ENCODE data around the gene HSPB6.
"Not testable (repeated sequence)": the region's sequence is repeated elsewhere in the genome, so short reads cannot be mapped to it uniquely, and the experiment has no call there.

Gene HSPB6

GRCh38 chr19:35734273-35734672 is 22.6 kb downstream of the HSPB6 start:
- Mint-ChIP-seq H3K4me1 (peaks cover 51% of the 10 kb centered on the region), H3K4me3 (no peak overlapping the region), H3K9me3 (no peaks in the 10 kb centered on the region), H3K36me3 (peaks cover 100% of the 10 kb centered on the region), H3K27ac (peak overlapping the region; percentile 81)
- DNase-seq (ENCODE audit: low spot score in 2 of 2) (no peak), ATAC-seq (no peak)

GRCh38 chr19:35733180-35734125 is 23.4 kb downstream of the HSPB6 start:
- peak overlapping the region; percentile 81 for H3K27ac Mint-ChIP-seq

GRCh38 chr19:35732540-35733179 is 24.2 kb downstream of the HSPB6 start:
- Mint-ChIP-seq H3K4me1 (peaks cover 41% of the 10 kb centered on the region), H3K36me3 (peaks cover 100% of the 10 kb centered on the region), H3K4me3 (no peak overlapping the region), H3K27ac (peak overlapping the region; percentile 29), H3K9me3 (no peaks in the 10 kb centered on the region)
- DNase-seq (ENCODE audit: low spot score in 2 of 2) = no peak
- ATAC-seq = no peak

More at GRCh38 chr19:35733180-35734125, 23.4 kb downstream of the HSPB6 start:
- Mint-ChIP-seq H3K4me3 (no peak overlapping the region), H3K9me3 (no peaks in the 10 kb centered on the region), H3K4me1 (peaks cover 43% of the 10 kb centered on the region), H3K36me3 (peaks cover 100% of the 10 kb centered on the region)
- ATAC-seq (no peak), DNase-seq (ENCODE audit: low spot score in 2 of 2) (no peak)

- H3K27ac Mint-ChIP-seq = peak overlapping the region; percentile 29
- peaks cover 36% of the 10 kb centered on the region for H3K4me1 Mint-ChIP-seq
- no peak overlapping the region for H3K4me3 Mint-ChIP-seq
- DNase-seq (ENCODE audit: low spot score in 2 of 2) = no peak
- H3K9me3 Mint-ChIP-seq = no peaks in the 10 kb centered on the region
- H3K36me3 Mint-ChIP-seq = peaks cover 100% of the 10 kb centered on the region
- no peak for ATAC-seq
Observed at GRCh38 chr19:35731779-35732405, 24.9 kb downstream of the HSPB6 start.

GRCh38 chr19:35731353-35731752 is 25.5 kb downstream of the HSPB6 start:
- ATAC-seq (no peak), DNase-seq (ENCODE audit: low spot score in 2 of 2) (no peak)
- Mint-ChIP-seq H3K4me3 (no peak overlapping the region), H3K36me3 (peaks cover 100% of the 10 kb centered on the region), H3K9me3 (no peaks in the 10 kb centered on the region), H3K27ac (peak overlapping the region; percentile 64), H3K4me1 (peaks cover 31% of the 10 kb centered on the region)

- H3K9me3 Mint-ChIP-seq = no peaks in the 10 kb centered on the region
- DNase-seq (ENCODE audit: low spot score in 2 of 2) (no peak), ATAC-seq (no peak)
- peaks cover 32% of the 10 kb centered on the region for H3K4me1 Mint-ChIP-seq
- no peak overlapping the region for H3K27ac Mint-ChIP-seq
- peaks cover 100% of the 10 kb centered on the region for H3K36me3 Mint-ChIP-seq
- no peak overlapping the region for H3K4me3 Mint-ChIP-seq
Observed at GRCh38 chr19:35730326-35730725, 26.5 kb downstream of the HSPB6 start.

GRCh38 chr19:35729763-35730162 is 27.1 kb downstream of the HSPB6 start:
- DNase-seq (ENCODE audit: low spot score in 2 of 2) (no peak), ATAC-seq (no peak)
- Mint-ChIP-seq H3K27ac (peak overlapping the region; percentile 20), H3K9me3 (no peaks in the 10 kb centered on the region), H3K4me1 (peaks cover 28% of the 10 kb centered on the region), H3K4me3 (no peak overlapping the region), H3K36me3 (peaks cover 100% of the 10 kb centered on the region)

- no peak overlapping the region for H3K27ac Mint-ChIP-seq
- no peak overlapping the region for H3K4me3 Mint-ChIP-seq
- peaks cover 100% of the 10 kb centered on the region for H3K36me3 Mint-ChIP-seq
- H3K4me1 Mint-ChIP-seq = peaks cover 20% of the 10 kb centered on the region
- DNase-seq (ENCODE audit: low spot score in 2 of 2) = no peak
- ATAC-seq = no peak
- H3K9me3 Mint-ChIP-seq = no peaks in the 10 kb centered on the region
Observed at GRCh38 chr19:35729021-35729420, 27.8 kb downstream of the HSPB6 start.

GRCh38 chr19:35727956-35728706 is 28.7 kb downstream of the HSPB6 start:
- Mint-ChIP-seq H3K27ac (peak overlapping the region; percentile 82), H3K36me3 (peaks cover 100% of the 10 kb centered on the region), H3K4me3 (no peak overlapping the region)

GRCh38 chr19:35727053-35727955 is 29.5 kb downstream of the HSPB6 start:
- Mint-ChIP-seq H3K4me1 (peaks cover 21% of the 10 kb centered on the region), H3K4me3 (no peak overlapping the region), H3K36me3 (peaks cover 100% of the 10 kb centered on the region), H3K9me3 (no peaks in the 10 kb centered on the region), H3K27ac (peak overlapping the region; percentile 82)
- ATAC-seq (no peak), DNase-seq (ENCODE audit: low spot score in 2 of 2) (no peak)

More at GRCh38 chr19:35727956-35728706, 28.7 kb downstream of the HSPB6 start:
- DNase-seq (ENCODE audit: low spot score in 2 of 2) (no peak), ATAC-seq (no peak)
- Mint-ChIP-seq H3K9me3 (no peaks in the 10 kb centered on the region), H3K4me1 (peaks cover 16% of the 10 kb centered on the region)

- peak overlapping the region; percentile 84 for H3K27ac Mint-ChIP-seq
- H3K4me1 Mint-ChIP-seq = peaks cover 34% of the 10 kb centered on the region
- DNase-seq (ENCODE audit: low spot score in 2 of 2) (no peak), ATAC-seq (no peak)
- no peaks in the 10 kb centered on the region for H3K9me3 Mint-ChIP-seq
- peaks cover 100% of the 10 kb centered on the region for H3K36me3 Mint-ChIP-seq
- no peak overlapping the region for H3K4me3 Mint-ChIP-seq
Observed at GRCh38 chr19:35725216-35725861, 31.5 kb downstream of the HSPB6 start.

GRCh38 chr19:35724560-35724959 is 32.3 kb downstream of the HSPB6 start:
- Mint-ChIP-seq H3K27ac (peak overlapping the region; percentile 94), H3K4me1 (peaks cover 40% of the 10 kb centered on the region), H3K4me3 (no peak overlapping the region), H3K36me3 (peaks cover 100% of the 10 kb centered on the region), H3K9me3 (no peaks in the 10 kb centered on the region)
- ATAC-seq (no peak), DNase-seq (ENCODE audit: low spot score in 2 of 2) (no peak)

- H3K4me3 Mint-ChIP-seq; H3K9me3 Mint-ChIP-seq; DNase-seq (ENCODE audit: low spot score in 2 of 2); ATAC-seq: not testable (repeated sequence)
- Mint-ChIP-seq H3K4me1 (peaks cover 44% of the 10 kb centered on the region), H3K27ac (peak overlapping the region; percentile 94), H3K36me3 (peaks cover 100% of the 10 kb centered on the region)
Observed at GRCh38 chr19:35724132-35724531, 32.7 kb downstream of the HSPB6 start.

- ATAC-seq = no peak
- H3K9me3 Mint-ChIP-seq = no peaks in the 10 kb centered on the region
- H3K27ac Mint-ChIP-seq = peak overlapping the region; percentile 94
- no peak overlapping the region for H3K4me3 Mint-ChIP-seq
- no peak for DNase-seq (ENCODE audit: low spot score in 2 of 2)
- H3K4me1 Mint-ChIP-seq = peaks cover 49% of the 10 kb centered on the region
- peaks cover 100% of the 10 kb centered on the region for H3K36me3 Mint-ChIP-seq
Observed at GRCh38 chr19:35723671-35724070, 33.2 kb downstream of the HSPB6 start.

Measured in stimulated activated effector memory CD8-positive, alpha-beta T cell treated with anti-CD3 and anti-CD28 coated beads, Interleukin-12 subunit alpha, Interleukin-12 subunit beta, amount 100 ng/mL, for 72 hours (primary cell).